Breast epithelium (tissue), 3 donors: ENCODE results near the gene CEP78.

Source experiments
- POLR2A ChIP-seq: fragments of 450-650 bp; IDR thresholded peaks from one replicate; pipeline ENCODE4 v1.6.1; 2016; ENCODE audit warnings: antibody characterized with exemption, mild to moderate bottlenecking, moderate library complexity
- POLR2AphosphoS5 ChIP-seq, 3 donors: sonication (generic); formaldehyde crosslinking; IDR thresholded peaks; one replicate each; pipeline ENCODE4 v1.6.1; 2017; ENCODE audit warnings: antibody characterized with exemption in 3 of 3
- TF ChIP-seq, protein P1 (sequence below), 3 donors: fragments of 450-650 bp; IDR thresholded peaks; one replicate each; pipeline ENCODE4 v1.5.1; 2016 to 2017; ENCODE audit warnings: antibody characterized with exemption in 3 of 3, mild to moderate bottlenecking in 3 of 3, moderate library complexity in 3 of 3

DNA sequence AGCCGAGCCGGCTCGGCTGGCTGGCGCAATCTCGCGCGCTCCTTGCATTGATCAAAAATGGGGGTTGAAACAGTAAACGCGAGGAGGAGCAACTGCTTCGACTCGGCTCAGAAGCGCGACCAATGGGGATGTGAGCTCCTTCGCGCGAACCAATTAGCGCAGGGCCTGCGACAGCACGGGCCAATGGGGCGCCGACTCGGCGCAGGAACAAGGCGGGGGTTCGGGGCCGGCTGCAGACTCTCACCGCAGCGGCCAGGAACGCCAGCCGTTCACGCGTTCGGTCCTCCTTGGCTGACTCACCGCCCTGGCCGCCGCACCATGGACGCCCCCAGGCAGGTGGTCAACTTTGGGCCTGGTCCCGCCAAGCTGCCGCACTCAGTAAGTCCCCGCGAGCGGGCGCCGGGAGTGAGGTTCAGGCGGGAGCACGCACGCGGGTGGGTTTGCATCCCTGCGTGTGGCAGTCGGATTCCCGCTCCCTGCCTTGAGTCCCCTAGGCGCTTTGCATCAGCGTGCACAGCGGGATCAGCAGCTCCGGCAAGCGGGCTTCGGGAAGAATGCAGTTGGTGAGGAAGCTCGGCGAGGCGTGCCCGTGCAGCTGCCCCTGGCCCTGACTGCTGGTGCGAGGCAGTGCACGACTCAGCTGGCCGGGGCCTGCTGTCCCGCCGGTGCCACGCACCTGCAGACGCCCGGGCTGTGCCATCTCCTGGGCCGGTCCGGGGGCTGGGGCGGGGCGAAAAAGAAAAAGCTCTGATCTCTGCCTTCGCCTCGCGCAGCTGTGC is 61.2 kb downstream of the CEP78 start, which contains the start of gene PSAT1:
- TF ChIP-seq POLR2A, result no peak
- TF ChIP-seq, protein P1, sequence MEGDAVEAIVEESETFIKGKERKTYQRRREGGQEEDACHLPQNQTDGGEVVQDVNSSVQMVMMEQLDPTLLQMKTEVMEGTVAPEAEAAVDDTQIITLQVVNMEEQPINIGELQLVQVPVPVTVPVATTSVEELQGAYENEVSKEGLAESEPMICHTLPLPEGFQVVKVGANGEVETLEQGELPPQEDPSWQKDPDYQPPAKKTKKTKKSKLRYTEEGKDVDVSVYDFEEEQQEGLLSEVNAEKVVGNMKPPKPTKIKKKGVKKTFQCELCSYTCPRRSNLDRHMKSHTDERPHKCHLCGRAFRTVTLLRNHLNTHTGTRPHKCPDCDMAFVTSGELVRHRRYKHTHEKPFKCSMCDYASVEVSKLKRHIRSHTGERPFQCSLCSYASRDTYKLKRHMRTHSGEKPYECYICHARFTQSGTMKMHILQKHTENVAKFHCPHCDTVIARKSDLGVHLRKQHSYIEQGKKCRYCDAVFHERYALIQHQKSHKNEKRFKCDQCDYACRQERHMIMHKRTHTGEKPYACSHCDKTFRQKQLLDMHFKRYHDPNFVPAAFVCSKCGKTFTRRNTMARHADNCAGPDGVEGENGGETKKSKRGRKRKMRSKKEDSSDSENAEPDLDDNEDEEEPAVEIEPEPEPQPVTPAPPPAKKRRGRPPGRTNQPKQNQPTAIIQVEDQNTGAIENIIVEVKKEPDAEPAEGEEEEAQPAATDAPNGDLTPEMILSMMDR (IDR thresholded peaks at IDR 0.05), result no peak
- no peak for TF ChIP-seq POLR2AphosphoS5 (IDR thresholded peaks at IDR 0.05)
